Coronary artery (tissue), 2 donors: ENCODE results near the gene RPS2.

ENCODE experiments used
- DNase-seq: peaks from one replicate; pipeline ENCODE4 v3.0.0-alpha.2; 2017; ENCODE audit warnings: low spot score
- H3K27ac ChIP-seq, 2 donors: fragments of 200-600 bp; sonication (generic); one replicate each; pipeline ENCODE4 v1.5.1; 2016 to 2019
- H3K4me3 ChIP-seq: fragments of 200-600 bp; sonication (generic); 2 replicates; pipeline ENCODE4 v1.5.1; 2016; ENCODE audit warnings: mild to moderate bottlenecking, moderate library complexity
- TF ChIP-seq, protein P1 (sequence below): fragments of 200-600 bp; sonication (generic); IDR thresholded peaks from one replicate; pipeline ENCODE4 v1.5.1; 2019; ENCODE audit warnings: antibody characterized with exemption

The RPS2 gene

DNA sequence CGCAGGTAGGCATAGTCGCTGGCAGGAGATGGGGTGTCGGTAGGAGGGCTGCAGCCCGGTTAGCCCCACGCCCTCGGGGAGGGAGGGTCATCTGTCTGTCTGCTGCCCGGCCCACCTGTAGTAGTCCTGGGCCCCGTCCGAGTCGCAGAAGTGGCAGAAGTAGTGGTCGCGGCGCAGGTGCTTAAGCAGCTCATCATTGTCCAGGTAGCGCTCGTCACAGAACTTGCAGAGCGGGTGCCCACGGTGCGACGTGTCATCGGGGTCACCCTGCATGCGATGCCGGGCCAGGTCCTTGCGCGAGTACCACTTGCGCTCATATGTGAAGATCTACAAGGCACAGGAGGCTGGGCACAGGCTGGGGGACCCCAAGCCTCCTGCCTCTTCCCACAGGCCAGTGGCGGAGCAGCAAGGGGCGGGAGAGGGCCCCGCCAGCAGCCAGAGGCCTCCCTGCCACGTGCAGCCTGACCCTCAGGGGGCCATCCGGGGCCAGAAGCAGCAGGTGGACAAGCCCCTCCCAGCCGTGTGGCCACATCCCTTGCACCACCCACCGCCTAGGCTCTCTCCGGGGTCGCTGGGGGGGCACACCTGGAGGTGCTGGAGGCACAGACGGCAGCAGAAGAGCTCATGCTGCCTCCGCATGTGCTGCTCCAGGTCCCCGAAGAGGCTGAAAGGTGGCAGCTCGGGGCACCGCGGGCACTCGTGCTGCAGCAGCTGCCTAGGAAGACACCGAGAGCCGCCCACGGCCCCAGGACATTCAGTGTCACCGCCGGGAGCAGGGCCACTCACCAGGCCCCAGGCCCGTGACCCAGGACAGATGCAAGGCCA, 38.0 kb upstream of the RPS2 start:
- TF ChIP-seq, protein P1, sequence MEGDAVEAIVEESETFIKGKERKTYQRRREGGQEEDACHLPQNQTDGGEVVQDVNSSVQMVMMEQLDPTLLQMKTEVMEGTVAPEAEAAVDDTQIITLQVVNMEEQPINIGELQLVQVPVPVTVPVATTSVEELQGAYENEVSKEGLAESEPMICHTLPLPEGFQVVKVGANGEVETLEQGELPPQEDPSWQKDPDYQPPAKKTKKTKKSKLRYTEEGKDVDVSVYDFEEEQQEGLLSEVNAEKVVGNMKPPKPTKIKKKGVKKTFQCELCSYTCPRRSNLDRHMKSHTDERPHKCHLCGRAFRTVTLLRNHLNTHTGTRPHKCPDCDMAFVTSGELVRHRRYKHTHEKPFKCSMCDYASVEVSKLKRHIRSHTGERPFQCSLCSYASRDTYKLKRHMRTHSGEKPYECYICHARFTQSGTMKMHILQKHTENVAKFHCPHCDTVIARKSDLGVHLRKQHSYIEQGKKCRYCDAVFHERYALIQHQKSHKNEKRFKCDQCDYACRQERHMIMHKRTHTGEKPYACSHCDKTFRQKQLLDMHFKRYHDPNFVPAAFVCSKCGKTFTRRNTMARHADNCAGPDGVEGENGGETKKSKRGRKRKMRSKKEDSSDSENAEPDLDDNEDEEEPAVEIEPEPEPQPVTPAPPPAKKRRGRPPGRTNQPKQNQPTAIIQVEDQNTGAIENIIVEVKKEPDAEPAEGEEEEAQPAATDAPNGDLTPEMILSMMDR = no peak
- no peak for DNase-seq
- no peak overlapping the region for H3K4me3 ChIP-seq
- no peak overlapping the region for H3K27ac ChIP-seq

DNA sequence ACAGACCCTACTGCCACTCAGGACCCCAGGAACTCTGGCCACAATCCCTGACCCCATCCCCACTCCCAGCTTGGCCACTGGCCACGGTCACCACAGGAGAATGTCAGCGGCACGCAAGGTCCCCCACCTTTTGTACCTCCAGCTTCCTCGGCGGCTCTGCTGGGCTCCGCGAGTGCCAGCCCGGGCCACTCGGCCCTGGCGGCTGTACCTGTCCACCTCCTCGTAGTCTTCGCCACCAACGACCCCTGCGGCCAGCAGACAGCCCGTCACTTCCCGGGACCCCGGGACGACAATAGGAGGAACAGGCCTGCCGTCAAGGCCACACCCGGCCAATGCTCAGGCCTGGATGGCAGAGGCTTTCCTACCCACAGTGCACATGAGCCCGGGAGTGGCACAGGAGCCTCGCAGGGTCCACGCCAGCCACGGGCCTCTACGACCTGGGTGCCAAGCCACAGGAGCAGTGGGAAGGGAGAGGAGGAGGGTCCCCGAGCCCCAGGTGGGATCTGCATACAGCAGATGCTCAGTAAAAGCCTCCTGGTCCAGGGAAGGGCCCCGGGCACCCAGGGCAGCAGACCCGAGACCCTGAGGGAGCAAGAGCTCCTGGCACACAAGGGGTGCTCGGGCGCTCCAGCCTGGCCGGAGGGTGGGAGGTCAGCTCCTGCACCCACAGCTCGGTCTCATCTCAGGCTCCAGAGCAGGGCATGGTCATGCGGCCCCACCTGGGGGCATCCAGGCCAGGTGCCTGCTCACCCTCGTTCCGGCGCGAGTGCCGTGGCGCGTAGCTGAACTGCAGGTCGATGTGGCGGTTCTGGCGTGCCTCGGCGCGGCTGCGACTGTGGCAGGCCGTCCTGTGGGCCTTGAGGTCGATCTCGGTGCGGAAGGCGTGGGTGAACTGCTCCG, 37.1 kb upstream of the RPS2 start:
- no peak overlapping the region for H3K27ac ChIP-seq

DNA sequence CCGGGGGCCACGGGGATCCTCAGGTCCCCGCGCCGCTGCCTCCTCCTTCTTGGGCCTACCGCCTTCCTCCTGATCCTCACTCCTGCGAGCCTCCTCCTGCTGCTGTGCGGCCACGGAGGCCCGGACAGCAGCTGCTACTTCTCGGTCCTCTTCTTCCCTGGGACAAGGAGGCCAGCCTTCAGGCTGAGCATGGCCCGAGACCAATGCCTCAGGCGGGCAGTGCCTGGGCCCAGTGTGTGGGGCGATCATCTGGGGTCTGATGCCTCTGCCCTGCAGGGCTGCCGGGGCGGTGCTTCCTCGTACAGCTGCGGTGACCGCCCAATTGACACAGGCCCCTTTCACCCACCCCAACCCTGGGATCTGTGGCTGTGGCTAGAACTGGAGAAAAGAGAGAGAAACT, 36.4 kb upstream of the RPS2 start:
- Histone ChIP-seq H3K4me3 (no peak overlapping the region), H3K27ac (no peak overlapping the region)
- DNase-seq = no peak
- TF ChIP-seq, protein P1 = no peak

More for the DNA sequence above, 37.1 kb upstream of the RPS2 start:
- TF ChIP-seq, protein P1 = no peak
- no peak overlapping the region for H3K4me3 ChIP-seq
- no peak for DNase-seq

DNA sequence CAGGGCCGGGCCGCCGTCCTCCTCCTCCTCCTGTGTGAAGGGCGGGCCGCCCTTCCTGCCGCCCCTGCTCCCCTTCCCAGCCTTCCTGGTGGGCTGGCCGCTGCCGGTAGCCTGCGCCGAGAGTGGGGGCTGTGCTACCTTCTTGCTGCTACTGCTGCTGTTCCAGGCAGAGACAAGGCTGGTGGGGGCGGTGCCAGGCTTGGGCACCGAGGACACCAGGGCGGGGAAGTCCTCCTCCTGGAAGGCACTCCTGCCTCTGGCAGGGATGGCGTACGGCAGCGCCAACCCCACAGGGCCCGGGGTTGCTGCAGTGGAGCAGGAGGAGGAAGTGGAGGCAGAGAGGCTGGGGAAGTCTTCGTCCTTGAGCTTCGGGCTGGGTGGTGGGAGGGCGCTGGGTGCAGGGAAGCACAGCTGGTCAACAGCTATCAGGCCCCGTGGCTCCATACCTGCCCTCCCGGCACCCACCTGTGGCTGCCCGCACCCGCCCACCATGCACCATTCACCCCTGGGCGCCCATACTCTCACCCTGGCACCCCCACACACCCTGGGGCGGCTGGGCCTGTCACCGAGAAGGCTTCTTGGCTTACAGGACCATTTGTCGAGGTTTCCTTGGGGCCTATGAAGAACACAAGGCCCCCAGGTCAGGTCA, 35.4 kb upstream of the RPS2 start:
- no peak for DNase-seq
- Histone ChIP-seq H3K4me3 (no peak overlapping the region), H3K27ac (no peak overlapping the region)
- TF ChIP-seq, protein P1 = no peak

DNA sequence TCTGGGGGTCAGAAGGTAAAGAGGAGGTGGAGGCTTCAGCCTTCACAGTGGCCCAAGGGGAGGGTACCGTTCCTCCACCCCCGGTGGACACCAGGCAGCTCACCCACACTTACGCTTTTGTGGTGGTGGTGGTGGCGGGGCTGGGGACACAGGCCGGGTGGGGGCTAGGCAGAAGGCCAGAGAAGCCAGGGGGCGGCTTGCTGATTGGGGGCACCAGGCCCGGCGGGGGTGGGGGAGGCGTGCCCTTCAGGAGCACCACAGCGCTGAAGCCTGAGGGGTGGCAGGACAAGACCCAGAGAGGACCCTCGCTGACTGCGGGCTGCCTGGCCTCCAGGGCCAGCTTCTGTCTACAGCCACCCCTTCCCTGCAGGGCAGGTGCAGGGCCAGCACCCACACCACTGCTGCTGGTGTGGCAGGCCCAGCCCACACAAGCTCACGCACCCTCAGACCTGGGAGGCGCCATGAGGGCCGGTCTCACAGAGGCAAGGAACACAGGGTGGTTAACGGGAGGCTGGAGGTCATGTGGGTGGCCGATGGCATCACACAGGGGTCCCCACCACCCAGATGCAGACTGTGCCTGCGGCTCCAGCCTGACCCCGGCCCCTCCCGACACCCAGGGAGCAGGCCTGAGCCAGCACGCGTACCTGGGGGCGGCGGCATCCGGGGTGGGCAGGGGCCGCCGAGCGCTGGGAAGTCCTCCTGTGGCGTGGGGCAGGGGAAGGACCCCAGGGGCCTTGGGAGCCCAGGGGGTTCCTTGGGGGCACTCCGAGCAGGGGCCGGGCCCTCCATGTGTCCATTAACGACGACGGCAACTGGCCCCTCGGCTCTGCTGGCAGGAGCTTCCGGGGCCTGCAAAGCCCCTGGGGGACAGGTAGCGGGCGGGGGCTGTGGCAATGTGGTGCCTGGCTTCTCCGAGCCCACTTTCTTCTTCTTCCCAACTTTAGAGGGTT, 34.5 kb upstream of the RPS2 start:
- no peak overlapping the region for H3K27ac ChIP-seq
- no peak for DNase-seq
- H3K4me3 ChIP-seq = no peak overlapping the region
- TF ChIP-seq, protein P1 = no peak

DNA sequence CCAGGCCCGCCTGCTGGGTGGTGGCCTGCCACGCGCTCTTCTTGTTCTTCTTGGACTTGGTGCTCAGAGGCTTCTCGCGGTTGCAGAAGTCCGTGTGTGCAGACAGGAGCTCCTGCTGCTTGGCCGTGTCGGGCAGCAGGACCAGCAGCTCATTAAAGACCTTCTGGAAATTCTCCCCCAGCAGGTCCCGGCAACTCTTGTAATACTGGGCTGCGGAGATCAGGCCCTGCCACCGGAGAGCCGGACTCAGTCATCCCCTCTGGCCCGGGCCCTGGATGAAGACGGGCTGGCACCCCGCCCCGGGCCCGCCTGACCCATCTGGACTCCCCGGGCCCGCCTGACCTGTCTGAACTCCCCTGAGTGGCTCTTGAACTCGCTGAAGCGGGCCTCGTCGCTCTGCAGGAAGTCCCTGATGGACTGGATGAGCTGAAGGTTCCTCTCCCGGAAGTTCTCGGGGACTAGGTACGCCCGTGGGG, 33.8 kb upstream of the RPS2 start:
- TF ChIP-seq, protein P1 = no peak
- Histone ChIP-seq H3K27ac (peak overlapping the region in 1 of 2 donors; percentile 16), H3K4me3 (no peak overlapping the region)
- DNase-seq = no peak
